Measurements from ENCODE around the gene NOD1.
"Not testable (repeated sequence)": the region's sequence is repeated elsewhere in the genome, so short reads cannot be mapped to it uniquely, and the experiment has no call there.

The NOD1 gene

GRCh38 chr7:30511494-30511893 lies 32.9 kb upstream of the NOD1 start:
- no peak overlapping the region for H3K4me2 ChIP-seq (ENCODE audit: insufficient read depth, low read length)
- H3K9me3 ChIP-seq (ENCODE audit: insufficient read depth, low read length, severe bottlenecking): peaks cover 2% of the 10 kb centered on the region
- no peaks in the 10 kb centered on the region for H4K20me1 ChIP-seq (ENCODE audit: insufficient read depth, low read length)
- no peaks in the 10 kb centered on the region for H3K4me1 ChIP-seq (ENCODE audit: insufficient read depth, low read length)
- no peak overlapping the region for H3K9ac ChIP-seq (ENCODE audit: low read depth, low read length)
- no peak overlapping the region for H3K27ac ChIP-seq (ENCODE audit: low read length)
- DNase-seq: no peak
- no peaks in the 10 kb centered on the region for H3K27me3 ChIP-seq (ENCODE audit: insufficient read depth, low read length, poor library complexity)
- H3K4me3 ChIP-seq (ENCODE audit: low read depth in 1 of 2, low read length in 2 of 2): no peak overlapping the region
- H3K36me3 ChIP-seq (ENCODE audit: insufficient read depth, low read length): no peaks in the 10 kb centered on the region
- H2AFZ ChIP-seq (ENCODE audit: low read depth, low read length): no peak overlapping the region
- ATAC-seq (ENCODE audit: insufficient read depth, low read depth): no peak
- no peak for TF ChIP-seq CTCF (IDR thresholded peaks at IDR 0.05; ENCODE audit: borderline replicate concordance, extremely low read depth, low read length, poor library complexity, severe bottlenecking)
- no peaks in the 10 kb centered on the region for H3K79me2 ChIP-seq (ENCODE audit: insufficient read depth, low read length)

GRCh38 chr7:30510124-30511075 lies 31.8 kb upstream of the NOD1 start:
- Histone ChIP-seq H3K4me1 (ENCODE audit: insufficient read depth, low read length) (peaks cover 6% of the 10 kb centered on the region), H3K36me3 (ENCODE audit: insufficient read depth, low read length) (no peaks in the 10 kb centered on the region), H3K27ac (ENCODE audit: low read length) (no peak overlapping the region), H4K20me1 (ENCODE audit: insufficient read depth, low read length) (no peaks in the 10 kb centered on the region), H3K4me2 (ENCODE audit: insufficient read depth, low read length) (no peak overlapping the region), H2AFZ (ENCODE audit: low read depth, low read length) (no peak overlapping the region), H3K9ac (ENCODE audit: low read depth, low read length) (no peak overlapping the region), H3K4me3 (ENCODE audit: low read depth in 1 of 2, low read length in 2 of 2) (no peak overlapping the region), H3K9me3 (ENCODE audit: insufficient read depth, low read length, severe bottlenecking) (peaks cover 2% of the 10 kb centered on the region), H3K27me3 (ENCODE audit: insufficient read depth, low read length, poor library complexity) (no peaks in the 10 kb centered on the region), H3K79me2 (ENCODE audit: insufficient read depth, low read length) (no peaks in the 10 kb centered on the region)
- peak; percentile 73 for ATAC-seq (ENCODE audit: insufficient read depth, low read depth)
- TF ChIP-seq CTCF (IDR thresholded peaks at IDR 0.05; ENCODE audit: borderline replicate concordance, extremely low read depth, low read length, poor library complexity, severe bottlenecking): peak; percentile 84
- no peak for TF ChIP-seq EZH2 (IDR thresholded peaks at IDR 0.05; ENCODE audit: borderline replicate concordance, low read depth, low read length, severe bottlenecking)
- DNase-seq: peak; percentile 30

GRCh38 chr7:30509171-30509857 lies 30.7 kb upstream of the NOD1 start:
- not testable (repeated sequence) for H3K36me3 ChIP-seq (ENCODE audit: insufficient read depth, low read length); DNase-seq; H2AFZ ChIP-seq (ENCODE audit: low read depth, low read length); H3K9ac ChIP-seq (ENCODE audit: low read depth, low read length); H3K27ac ChIP-seq (ENCODE audit: low read length); H3K4me1 ChIP-seq (ENCODE audit: insufficient read depth, low read length); H3K79me2 ChIP-seq (ENCODE audit: insufficient read depth, low read length); ATAC-seq (ENCODE audit: insufficient read depth, low read depth); H3K27me3 ChIP-seq (ENCODE audit: insufficient read depth, low read length, poor library complexity); H3K4me3 ChIP-seq (ENCODE audit: low read depth in 1 of 2, low read length in 2 of 2); H3K9me3 ChIP-seq (ENCODE audit: insufficient read depth, low read length, severe bottlenecking); H4K20me1 ChIP-seq (ENCODE audit: insufficient read depth, low read length); H3K4me2 ChIP-seq (ENCODE audit: insufficient read depth, low read length)

- H3K9me3 ChIP-seq (ENCODE audit: insufficient read depth, low read length, severe bottlenecking); H3K27me3 ChIP-seq (ENCODE audit: insufficient read depth, low read length, poor library complexity); H3K36me3 ChIP-seq (ENCODE audit: insufficient read depth, low read length); H2AFZ ChIP-seq (ENCODE audit: low read depth, low read length); ATAC-seq (ENCODE audit: insufficient read depth, low read depth); DNase-seq; H3K27ac ChIP-seq (ENCODE audit: low read length); H3K4me2 ChIP-seq (ENCODE audit: insufficient read depth, low read length); H3K9ac ChIP-seq (ENCODE audit: low read depth, low read length); H4K20me1 ChIP-seq (ENCODE audit: insufficient read depth, low read length); H3K4me3 ChIP-seq (ENCODE audit: low read depth in 1 of 2, low read length in 2 of 2): not testable (repeated sequence)
- Histone ChIP-seq H3K79me2 (ENCODE audit: insufficient read depth, low read length) (peaks cover 22% of the 10 kb centered on the region), H3K4me1 (ENCODE audit: insufficient read depth, low read length) (peaks cover 26% of the 10 kb centered on the region)
Measured at GRCh38 chr7:30507346-30507900, 28.8 kb upstream of the NOD1 start.
